WTC11 (cell line): ENCODE results near the gene MED13. TPM values are rescaled to one million over a fixed set of nuclear protein-coding genes. Genes with fewer than 3 reads are reported as not detected.

ENCODE experiments used
- ATAC-seq: fragments of 200-7000 bp; cut with Tn5 transposase; 2 replicates; pipeline ENCODE4 v1.10.0; 2021; ENCODE audit warnings: mild to moderate bottlenecking, moderate library complexity
- CTCF ChIA-PET: fragments of 300-600 bp; sonication (Branson Sonifier 250); formaldehyde crosslinking; loops from one replicate; lab custom pipeline; 2021; ENCODE audit warnings: antibody characterized with exemption; lab: Charles Lee
- POLR2A ChIA-PET: fragments of 350-600 bp; sonication (Branson Sonifier 250); formaldehyde crosslinking; loops from one replicate; lab custom pipeline; 2021; ENCODE audit warnings: antibody characterized with exemption; lab: Charles Lee
- DNase-seq: peaks from one replicate; pipeline ENCODE4 v3.0.0; 2021; ENCODE audit warnings: low spot score
- H3K27ac Mint-ChIP-seq: 2 replicates; pipeline ENCODE4 v1.8.0; 2021; ENCODE audit warnings: mixed read lengths
- H3K27me3 Mint-ChIP-seq: 2 replicates; pipeline ENCODE4 v1.8.0; 2021; ENCODE audit warnings: low read depth, mild to moderate bottlenecking, moderate library complexity, mixed read lengths
- H3K36me3 Mint-ChIP-seq: 2 replicates; pipeline ENCODE4 v1.8.0; 2021; ENCODE audit warnings: mixed read lengths
- H3K4me1 Mint-ChIP-seq: 2 replicates; pipeline ENCODE4 v1.8.0; 2022; ENCODE audit warnings: mixed read lengths
- H3K4me3 Mint-ChIP-seq: 2 replicates; pipeline ENCODE4 v1.8.0; 2021; ENCODE audit warnings: mild to moderate bottlenecking, moderate library complexity, mixed read lengths
- H3K9me3 Mint-ChIP-seq: 2 replicates; pipeline ENCODE4 v1.8.0; 2021; ENCODE audit warnings: mixed read lengths
- CREB1 ChIP-seq: sonication (generic); formaldehyde crosslinking; IDR thresholded peaks from 2 replicates; pipeline ENCODE4 v1.8.0; 2023; ENCODE audit warnings: mild to moderate bottlenecking, missing genetic modification reagents
- FOXK1 ChIP-seq: sonication (generic); formaldehyde crosslinking; IDR thresholded peaks from 2 replicates; pipeline ENCODE4 v1.8.0; 2022; ENCODE audit warnings: mild to moderate bottlenecking, moderate library complexity, missing genetic modification reagents
- HMGA2 ChIP-seq: fragments of 250-450 bp; sonication (Bioruptor Pico); IDR thresholded peaks from 2 replicates; pipeline ENCODE4 v1.4.0; 2021; ENCODE audit warnings: mild to moderate bottlenecking, moderate library complexity
- MXD4 ChIP-seq: fragments of 250-450 bp; sonication (Bioruptor Pico); IDR thresholded peaks from 2 replicates; pipeline ENCODE4 v1.8.0; 2021; ENCODE audit warnings: mild to moderate bottlenecking, moderate library complexity, borderline replicate concordance
- MYBL2 ChIP-seq: sonication (generic); formaldehyde crosslinking; IDR thresholded peaks from 2 replicates; pipeline ENCODE4 v1.8.1; 2023; ENCODE audit warnings: mild to moderate bottlenecking, moderate library complexity, missing genetic modification reagents
- NR1H2 ChIP-seq: sonication (generic); formaldehyde crosslinking; IDR thresholded peaks from 2 replicates; pipeline ENCODE4 v1.9.0; 2021; ENCODE audit warnings: mild to moderate bottlenecking, moderate library complexity, missing genetic modification reagents
- TCF7 ChIP-seq: sonication (generic); formaldehyde crosslinking; IDR thresholded peaks from 2 replicates; pipeline ENCODE4 v1.8.0; 2022; ENCODE audit warnings: mild to moderate bottlenecking, low read depth, missing genetic modification reagents, moderate library complexity
- ZNF121 ChIP-seq: sonication (generic); formaldehyde crosslinking; IDR thresholded peaks from 2 replicates; pipeline ENCODE4 v1.8.0; 2023; ENCODE audit warnings: missing genetic modification reagents
- ZNF219 ChIP-seq: sonication (generic); formaldehyde crosslinking; IDR thresholded peaks from 2 replicates; pipeline ENCODE4 v1.8.0; 2023; ENCODE audit warnings: missing genetic modification reagents, mild to moderate bottlenecking, borderline replicate concordance
- ZNF396 ChIP-seq: fragments of 250-450 bp; sonication (Bioruptor Pico); IDR thresholded peaks from 2 replicates; pipeline ENCODE4 v1.8.0; 2021; ENCODE audit warnings: mild to moderate bottlenecking, moderate library complexity, borderline replicate concordance
- total RNA-seq: library from RNA; stranded (reverse); gene quantifications from 3 replicates; pipeline ENCODE4 v1.2.3, GENCODE V29; 2021
- TF ChIP-seq, protein P1 (sequence below): sonication (generic); formaldehyde crosslinking; IDR thresholded peaks from 2 replicates; pipeline ENCODE4 v1.8.1; 2023; ENCODE audit warnings: mild to moderate bottlenecking, missing genetic modification reagents
- TF ChIP-seq, protein P2 (sequence below): sonication (generic); formaldehyde crosslinking; IDR thresholded peaks from 2 replicates; pipeline ENCODE4 v1.8.0; 2022; ENCODE audit warnings: missing genetic modification reagents
- TF ChIP-seq, protein P3 (sequence below): sonication (generic); formaldehyde crosslinking; IDR thresholded peaks from 2 replicates; pipeline ENCODE4 v1.8.1; 2022; ENCODE audit warnings: low read depth, missing genetic modification reagents, borderline replicate concordance
- TF ChIP-seq, protein P4 (sequence below): sonication (generic); formaldehyde crosslinking; conservative IDR thresholded peaks from 2 replicates; pipeline ENCODE4 v1.8.1; 2023; ENCODE audit warnings: mild to moderate bottlenecking, low read depth, missing genetic modification reagents, moderate library complexity
- TF ChIP-seq, protein P5 (sequence below): sonication (generic); formaldehyde crosslinking; IDR thresholded peaks from 2 replicates; pipeline ENCODE4 v1.8.1; 2022; ENCODE audit warnings: mild to moderate bottlenecking, missing genetic modification reagents, moderate library complexity, borderline replicate concordance

Gene MED13
- total RNA-seq, 1 experiment from 2014 or later: 39.7 TPM

DNA sequence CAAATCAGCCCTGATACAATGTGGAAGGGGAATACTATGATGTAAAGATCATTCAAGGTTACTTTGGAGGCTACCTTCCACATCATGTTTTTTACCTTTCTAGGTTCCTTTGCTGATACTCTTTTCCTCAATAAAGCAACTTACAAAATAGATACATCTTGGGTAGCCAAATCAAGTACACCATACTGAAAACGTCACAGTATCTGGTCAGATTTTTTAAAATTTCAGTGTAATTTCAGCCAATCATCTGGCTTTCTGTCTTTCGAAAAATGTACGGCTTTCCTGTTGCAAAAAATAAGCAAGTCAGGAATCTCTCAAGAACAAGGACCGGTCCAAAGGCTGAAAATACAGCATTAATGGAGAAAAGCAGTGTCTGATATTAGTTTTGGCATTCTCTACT, 15.6 kb upstream of the MED13 start:
- no peaks in the 10 kb centered on the region for H3K27me3 Mint-ChIP-seq
- no peak for TF ChIP-seq NR1H2 (CRISPR knock-in tag)
- TF ChIP-seq TCF7 (CRISPR knock-in tag): no peak
- TF ChIP-seq, all 79 proteins: peak for 0
- Mint-ChIP-seq H3K36me3 (no peaks in the 10 kb centered on the region; the same call in none of the 2 replicates), H3K9me3 (peaks cover 12% of the 10 kb centered on the region), H3K4me1 (no peaks in the 10 kb centered on the region), H3K27ac (no peak overlapping the region), H3K4me3 (no peak overlapping the region)
- no peak for DNase-seq
- ChIA-PET CTCF (no interaction called here), POLR2A (no interaction called here)
- ATAC-seq: no peak

DNA sequence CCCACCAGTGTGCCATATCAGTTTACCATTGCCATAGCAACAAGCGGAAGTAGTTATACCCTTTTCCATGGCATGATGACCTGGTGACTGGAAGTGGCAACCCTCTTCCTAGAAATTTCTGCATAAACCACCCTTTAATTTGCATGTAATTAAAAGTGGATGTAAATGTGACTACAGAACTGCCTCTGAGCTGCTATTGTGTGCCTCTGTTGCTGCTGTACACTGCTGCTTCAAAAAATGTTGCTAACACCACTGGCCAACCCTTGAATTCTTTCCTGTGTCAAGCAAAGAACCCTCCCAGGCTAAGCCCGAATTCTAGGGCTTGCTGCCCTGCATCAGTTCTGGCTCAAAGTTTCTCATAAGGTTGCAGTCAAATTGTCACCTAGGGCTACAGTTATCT, 12.9 kb upstream of the MED13 start:
- Mint-ChIP-seq H3K27ac (no peak overlapping the region), H3K4me3 (no peak overlapping the region), H3K4me1 (no peaks in the 10 kb centered on the region), H3K36me3 (no peaks in the 10 kb centered on the region; the same call in none of the 2 replicates), H3K9me3 (peaks cover 12% of the 10 kb centered on the region), H3K27me3 (no peaks in the 10 kb centered on the region)
- TF ChIP-seq FOXK1 (CRISPR knock-in tag): no peak
- TF ChIP-seq, protein P1, sequence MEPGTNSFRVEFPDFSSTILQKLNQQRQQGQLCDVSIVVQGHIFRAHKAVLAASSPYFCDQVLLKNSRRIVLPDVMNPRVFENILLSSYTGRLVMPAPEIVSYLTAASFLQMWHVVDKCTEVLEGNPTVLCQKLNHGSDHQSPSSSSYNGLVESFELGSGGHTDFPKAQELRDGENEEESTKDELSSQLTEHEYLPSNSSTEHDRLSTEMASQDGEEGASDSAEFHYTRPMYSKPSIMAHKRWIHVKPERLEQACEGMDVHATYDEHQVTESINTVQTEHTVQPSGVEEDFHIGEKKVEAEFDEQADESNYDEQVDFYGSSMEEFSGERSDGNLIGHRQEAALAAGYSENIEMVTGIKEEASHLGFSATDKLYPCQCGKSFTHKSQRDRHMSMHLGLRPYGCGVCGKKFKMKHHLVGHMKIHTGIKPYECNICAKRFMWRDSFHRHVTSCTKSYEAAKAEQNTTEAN: no peak
- TF ChIP-seq, protein P2, sequence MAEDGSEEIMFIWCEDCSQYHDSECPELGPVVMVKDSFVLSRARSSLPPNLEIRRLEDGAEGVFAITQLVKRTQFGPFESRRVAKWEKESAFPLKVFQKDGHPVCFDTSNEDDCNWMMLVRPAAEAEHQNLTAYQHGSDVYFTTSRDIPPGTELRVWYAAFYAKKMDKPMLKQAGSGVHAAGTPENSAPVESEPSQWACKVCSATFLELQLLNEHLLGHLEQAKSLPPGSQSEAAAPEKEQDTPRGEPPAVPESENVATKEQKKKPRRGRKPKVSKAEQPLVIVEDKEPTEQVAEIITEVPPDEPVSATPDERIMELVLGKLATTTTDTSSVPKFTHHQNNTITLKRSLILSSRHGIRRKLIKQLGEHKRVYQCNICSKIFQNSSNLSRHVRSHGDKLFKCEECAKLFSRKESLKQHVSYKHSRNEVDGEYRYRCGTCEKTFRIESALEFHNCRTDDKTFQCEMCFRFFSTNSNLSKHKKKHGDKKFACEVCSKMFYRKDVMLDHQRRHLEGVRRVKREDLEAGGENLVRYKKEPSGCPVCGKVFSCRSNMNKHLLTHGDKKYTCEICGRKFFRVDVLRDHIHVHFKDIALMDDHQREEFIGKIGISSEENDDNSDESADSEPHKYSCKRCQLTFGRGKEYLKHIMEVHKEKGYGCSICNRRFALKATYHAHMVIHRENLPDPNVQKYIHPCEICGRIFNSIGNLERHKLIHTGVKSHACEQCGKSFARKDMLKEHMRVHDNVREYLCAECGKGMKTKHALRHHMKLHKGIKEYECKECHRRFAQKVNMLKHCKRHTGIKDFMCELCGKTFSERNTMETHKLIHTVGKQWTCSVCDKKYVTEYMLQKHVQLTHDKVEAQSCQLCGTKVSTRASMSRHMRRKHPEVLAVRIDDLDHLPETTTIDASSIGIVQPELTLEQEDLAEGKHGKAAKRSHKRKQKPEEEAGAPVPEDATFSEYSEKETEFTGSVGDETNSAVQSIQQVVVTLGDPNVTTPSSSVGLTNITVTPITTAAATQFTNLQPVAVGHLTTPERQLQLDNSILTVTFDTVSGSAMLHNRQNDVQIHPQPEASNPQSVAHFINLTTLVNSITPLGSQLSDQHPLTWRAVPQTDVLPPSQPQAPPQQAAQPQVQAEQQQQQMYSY (CRISPR knock-in tag): no peak
- TF ChIP-seq HMGA2 (CRISPR knock-in tag): no peak
- TF ChIP-seq MXD4 (CRISPR knock-in tag): no peak
- CTCF ChIA-PET: interaction anchor here (2.3 to 3.1 kb wide), 2 partner anchors 12 to 32 kb away, joined by 9 to 12 read pairs; no protein-coding TSS in a partner anchor
- no peak for DNase-seq
- POLR2A ChIA-PET: no interaction called here
- ATAC-seq: no peak

DNA sequence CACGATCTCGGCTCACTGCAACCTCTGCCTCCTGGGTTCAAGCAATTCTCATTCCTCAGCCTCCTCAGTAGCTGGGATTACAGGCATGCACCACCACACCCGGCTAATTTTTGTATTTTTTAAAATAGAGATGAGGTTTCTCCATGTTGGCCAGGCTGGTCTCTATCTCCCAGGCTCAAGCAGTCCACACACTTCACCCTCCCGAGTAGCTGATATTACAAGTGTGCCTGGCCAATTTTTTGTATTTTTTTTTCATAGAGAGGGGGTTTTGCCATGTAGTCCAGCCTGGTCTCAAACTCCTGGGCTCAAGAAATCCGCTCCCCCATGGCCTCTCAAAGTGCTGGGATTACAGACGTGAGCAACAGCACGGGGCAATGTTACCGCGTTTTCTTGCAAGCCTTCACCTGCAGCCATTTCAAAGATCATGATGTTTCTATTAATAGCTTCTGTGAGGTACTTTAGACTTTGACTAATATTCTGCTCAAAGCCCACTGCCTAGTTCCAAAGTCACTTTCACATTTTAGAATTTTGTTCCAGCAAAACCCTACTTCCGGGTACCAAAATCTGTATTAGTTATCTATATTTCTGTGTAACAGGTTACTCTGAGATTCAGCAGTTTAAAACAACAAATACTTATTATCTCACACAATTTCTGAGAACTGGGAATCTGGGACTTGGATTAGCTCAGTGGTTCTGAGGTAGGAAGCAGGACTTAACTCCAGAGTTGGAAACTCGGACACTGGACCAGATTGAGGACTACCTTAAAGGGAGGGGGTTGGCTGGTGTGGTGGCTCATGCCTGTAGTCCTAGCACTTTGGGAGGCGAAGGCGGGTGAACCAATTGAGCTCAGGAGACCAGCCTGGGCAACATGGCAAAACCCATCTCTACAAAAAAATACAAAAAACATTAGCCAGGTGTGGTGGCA, 12.0 kb upstream of the MED13 start:
- DNase-seq: no peak
- Mint-ChIP-seq H3K4me1 (no peaks in the 10 kb centered on the region), H3K27ac (no peak overlapping the region), H3K27me3 (no peaks in the 10 kb centered on the region), H3K36me3 (no peaks in the 10 kb centered on the region; the same call in none of the 2 replicates), H3K4me3 (no peak overlapping the region), H3K9me3 (peaks cover 12% of the 10 kb centered on the region)
- POLR2A ChIA-PET: no interaction called here
- CTCF ChIA-PET: interaction anchor here (2.2 to 3.1 kb wide), 4 partner anchors 11 to 32 kb away, joined by 9 to 19 read pairs (median 14); no protein-coding TSS in a partner anchor
- no peak for ATAC-seq
- TF ChIP-seq ZNF396 (CRISPR knock-in tag): no peak
- no peak for TF ChIP-seq CREB1 (CRISPR knock-in tag)
- TF ChIP-seq ZNF121 (CRISPR knock-in tag): no peak
- no peak for TF ChIP-seq ZNF219 (CRISPR knock-in tag)
- TF ChIP-seq, protein P3, sequence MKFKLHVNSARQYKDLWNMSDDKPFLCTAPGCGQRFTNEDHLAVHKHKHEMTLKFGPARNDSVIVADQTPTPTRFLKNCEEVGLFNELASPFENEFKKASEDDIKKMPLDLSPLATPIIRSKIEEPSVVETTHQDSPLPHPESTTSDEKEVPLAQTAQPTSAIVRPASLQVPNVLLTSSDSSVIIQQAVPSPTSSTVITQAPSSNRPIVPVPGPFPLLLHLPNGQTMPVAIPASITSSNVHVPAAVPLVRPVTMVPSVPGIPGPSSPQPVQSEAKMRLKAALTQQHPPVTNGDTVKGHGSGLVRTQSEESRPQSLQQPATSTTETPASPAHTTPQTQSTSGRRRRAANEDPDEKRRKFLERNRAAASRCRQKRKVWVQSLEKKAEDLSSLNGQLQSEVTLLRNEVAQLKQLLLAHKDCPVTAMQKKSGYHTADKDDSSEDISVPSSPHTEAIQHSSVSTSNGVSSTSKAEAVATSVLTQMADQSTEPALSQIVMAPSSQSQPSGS: no peak
- TF ChIP-seq MYBL2 (CRISPR knock-in tag): no peak
- TF ChIP-seq, protein P4, sequence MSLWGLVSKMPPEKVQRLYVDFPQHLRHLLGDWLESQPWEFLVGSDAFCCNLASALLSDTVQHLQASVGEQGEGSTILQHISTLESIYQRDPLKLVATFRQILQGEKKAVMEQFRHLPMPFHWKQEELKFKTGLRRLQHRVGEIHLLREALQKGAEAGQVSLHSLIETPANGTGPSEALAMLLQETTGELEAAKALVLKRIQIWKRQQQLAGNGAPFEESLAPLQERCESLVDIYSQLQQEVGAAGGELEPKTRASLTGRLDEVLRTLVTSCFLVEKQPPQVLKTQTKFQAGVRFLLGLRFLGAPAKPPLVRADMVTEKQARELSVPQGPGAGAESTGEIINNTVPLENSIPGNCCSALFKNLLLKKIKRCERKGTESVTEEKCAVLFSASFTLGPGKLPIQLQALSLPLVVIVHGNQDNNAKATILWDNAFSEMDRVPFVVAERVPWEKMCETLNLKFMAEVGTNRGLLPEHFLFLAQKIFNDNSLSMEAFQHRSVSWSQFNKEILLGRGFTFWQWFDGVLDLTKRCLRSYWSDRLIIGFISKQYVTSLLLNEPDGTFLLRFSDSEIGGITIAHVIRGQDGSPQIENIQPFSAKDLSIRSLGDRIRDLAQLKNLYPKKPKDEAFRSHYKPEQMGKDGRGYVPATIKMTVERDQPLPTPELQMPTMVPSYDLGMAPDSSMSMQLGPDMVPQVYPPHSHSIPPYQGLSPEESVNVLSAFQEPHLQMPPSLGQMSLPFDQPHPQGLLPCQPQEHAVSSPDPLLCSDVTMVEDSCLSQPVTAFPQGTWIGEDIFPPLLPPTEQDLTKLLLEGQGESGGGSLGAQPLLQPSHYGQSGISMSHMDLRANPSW (CRISPR knock-in tag): no peak
- TF ChIP-seq, protein P5, sequence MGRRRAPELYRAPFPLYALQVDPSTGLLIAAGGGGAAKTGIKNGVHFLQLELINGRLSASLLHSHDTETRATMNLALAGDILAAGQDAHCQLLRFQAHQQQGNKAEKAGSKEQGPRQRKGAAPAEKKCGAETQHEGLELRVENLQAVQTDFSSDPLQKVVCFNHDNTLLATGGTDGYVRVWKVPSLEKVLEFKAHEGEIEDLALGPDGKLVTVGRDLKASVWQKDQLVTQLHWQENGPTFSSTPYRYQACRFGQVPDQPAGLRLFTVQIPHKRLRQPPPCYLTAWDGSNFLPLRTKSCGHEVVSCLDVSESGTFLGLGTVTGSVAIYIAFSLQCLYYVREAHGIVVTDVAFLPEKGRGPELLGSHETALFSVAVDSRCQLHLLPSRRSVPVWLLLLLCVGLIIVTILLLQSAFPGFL: no peak
